ENCODE data around the gene SP6.
A peak's percentile ranks its signal among the peaks of the same experiment; 100 is the strongest.

DNA sequence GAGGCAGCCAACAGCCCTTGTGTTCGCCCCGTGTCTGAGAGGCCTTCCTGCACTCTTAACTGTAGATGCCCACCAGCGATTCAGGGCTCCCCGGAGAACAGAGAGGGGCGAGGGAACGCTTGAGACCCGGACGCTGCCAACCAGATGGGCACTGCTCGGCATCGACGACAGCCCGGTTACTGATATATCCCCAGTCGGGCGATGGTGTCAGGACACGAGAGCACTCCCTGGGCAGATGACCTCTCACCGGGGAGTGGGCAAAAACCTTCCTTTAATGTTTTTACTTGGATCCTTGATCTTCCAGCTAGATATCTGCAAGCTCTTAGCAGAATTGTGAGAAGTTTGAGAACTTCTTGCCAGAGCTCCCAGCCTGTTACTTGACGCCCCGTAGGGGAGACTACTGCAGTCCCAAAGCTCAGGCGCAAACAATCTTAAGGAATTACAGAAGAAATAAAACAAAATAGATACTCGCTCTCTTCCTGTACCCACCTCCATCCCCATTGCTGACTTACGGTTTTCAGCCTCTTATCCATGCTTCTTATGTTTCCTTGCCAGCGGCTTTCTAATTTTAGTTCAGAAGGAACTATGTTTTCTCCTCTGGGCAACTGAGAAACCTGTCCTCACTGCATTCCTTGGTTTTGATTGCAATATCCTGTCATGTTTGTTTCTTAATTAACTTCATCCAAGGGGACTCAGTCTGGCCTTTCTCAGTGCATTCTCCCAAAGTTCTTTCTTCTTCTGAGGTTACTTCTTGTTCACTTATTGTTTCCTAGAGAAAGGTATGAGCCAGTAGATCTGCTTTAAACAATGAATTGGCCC is 45.9 kb upstream of the SP6 start:
- TF ChIP-seq, protein P1, sequence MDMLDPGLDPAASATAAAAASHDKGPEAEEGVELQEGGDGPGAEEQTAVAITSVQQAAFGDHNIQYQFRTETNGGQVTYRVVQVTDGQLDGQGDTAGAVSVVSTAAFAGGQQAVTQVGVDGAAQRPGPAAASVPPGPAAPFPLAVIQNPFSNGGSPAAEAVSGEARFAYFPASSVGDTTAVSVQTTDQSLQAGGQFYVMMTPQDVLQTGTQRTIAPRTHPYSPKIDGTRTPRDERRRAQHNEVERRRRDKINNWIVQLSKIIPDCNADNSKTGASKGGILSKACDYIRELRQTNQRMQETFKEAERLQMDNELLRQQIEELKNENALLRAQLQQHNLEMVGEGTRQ (CRISPR knock-in tag; IDR thresholded peaks at IDR 0.05) = no peak
- TF ChIP-seq ZNF138 (CRISPR knock-in tag; conservative IDR thresholded peaks at IDR 0.05) (no peak), JUN (CRISPR knock-in tag; IDR thresholded peaks at IDR 0.05) (no peak), ESRRA (CRISPR knock-in tag; IDR thresholded peaks at IDR 0.05; ENCODE audit: borderline replicate concordance) (no peak), ZNF232 (CRISPR knock-in tag; IDR thresholded peaks at IDR 0.05) (0 out of 2 replicates have a peak, but pooled peaks have one; percentile 14), FOXK1 (CRISPR knock-in tag; IDR thresholded peaks at IDR 0.05) (no peak), SP1 (CRISPR knock-in tag; conservative IDR thresholded peaks at IDR 0.05) (no peak), IRF2 (CRISPR knock-in tag; IDR thresholded peaks at IDR 0.05; ENCODE audit: borderline replicate concordance, low read depth) (no peak)
- TF ChIP-seq, protein P2, sequence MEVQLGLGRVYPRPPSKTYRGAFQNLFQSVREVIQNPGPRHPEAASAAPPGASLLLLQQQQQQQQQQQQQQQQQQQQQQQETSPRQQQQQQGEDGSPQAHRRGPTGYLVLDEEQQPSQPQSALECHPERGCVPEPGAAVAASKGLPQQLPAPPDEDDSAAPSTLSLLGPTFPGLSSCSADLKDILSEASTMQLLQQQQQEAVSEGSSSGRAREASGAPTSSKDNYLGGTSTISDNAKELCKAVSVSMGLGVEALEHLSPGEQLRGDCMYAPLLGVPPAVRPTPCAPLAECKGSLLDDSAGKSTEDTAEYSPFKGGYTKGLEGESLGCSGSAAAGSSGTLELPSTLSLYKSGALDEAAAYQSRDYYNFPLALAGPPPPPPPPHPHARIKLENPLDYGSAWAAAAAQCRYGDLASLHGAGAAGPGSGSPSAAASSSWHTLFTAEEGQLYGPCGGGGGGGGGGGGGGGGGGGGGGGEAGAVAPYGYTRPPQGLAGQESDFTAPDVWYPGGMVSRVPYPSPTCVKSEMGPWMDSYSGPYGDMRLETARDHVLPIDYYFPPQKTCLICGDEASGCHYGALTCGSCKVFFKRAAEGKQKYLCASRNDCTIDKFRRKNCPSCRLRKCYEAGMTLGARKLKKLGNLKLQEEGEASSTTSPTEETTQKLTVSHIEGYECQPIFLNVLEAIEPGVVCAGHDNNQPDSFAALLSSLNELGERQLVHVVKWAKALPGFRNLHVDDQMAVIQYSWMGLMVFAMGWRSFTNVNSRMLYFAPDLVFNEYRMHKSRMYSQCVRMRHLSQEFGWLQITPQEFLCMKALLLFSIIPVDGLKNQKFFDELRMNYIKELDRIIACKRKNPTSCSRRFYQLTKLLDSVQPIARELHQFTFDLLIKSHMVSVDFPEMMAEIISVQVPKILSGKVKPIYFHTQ (CRISPR knock-in tag; IDR thresholded peaks at IDR 0.05) = no peak
- TF ChIP-seq, protein P3, sequence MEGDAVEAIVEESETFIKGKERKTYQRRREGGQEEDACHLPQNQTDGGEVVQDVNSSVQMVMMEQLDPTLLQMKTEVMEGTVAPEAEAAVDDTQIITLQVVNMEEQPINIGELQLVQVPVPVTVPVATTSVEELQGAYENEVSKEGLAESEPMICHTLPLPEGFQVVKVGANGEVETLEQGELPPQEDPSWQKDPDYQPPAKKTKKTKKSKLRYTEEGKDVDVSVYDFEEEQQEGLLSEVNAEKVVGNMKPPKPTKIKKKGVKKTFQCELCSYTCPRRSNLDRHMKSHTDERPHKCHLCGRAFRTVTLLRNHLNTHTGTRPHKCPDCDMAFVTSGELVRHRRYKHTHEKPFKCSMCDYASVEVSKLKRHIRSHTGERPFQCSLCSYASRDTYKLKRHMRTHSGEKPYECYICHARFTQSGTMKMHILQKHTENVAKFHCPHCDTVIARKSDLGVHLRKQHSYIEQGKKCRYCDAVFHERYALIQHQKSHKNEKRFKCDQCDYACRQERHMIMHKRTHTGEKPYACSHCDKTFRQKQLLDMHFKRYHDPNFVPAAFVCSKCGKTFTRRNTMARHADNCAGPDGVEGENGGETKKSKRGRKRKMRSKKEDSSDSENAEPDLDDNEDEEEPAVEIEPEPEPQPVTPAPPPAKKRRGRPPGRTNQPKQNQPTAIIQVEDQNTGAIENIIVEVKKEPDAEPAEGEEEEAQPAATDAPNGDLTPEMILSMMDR (IDR thresholded peaks at IDR 0.05) = no peak
- TF ChIP-seq, protein P4, sequence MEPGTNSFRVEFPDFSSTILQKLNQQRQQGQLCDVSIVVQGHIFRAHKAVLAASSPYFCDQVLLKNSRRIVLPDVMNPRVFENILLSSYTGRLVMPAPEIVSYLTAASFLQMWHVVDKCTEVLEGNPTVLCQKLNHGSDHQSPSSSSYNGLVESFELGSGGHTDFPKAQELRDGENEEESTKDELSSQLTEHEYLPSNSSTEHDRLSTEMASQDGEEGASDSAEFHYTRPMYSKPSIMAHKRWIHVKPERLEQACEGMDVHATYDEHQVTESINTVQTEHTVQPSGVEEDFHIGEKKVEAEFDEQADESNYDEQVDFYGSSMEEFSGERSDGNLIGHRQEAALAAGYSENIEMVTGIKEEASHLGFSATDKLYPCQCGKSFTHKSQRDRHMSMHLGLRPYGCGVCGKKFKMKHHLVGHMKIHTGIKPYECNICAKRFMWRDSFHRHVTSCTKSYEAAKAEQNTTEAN (CRISPR knock-in tag; IDR thresholded peaks at IDR 0.05) = no peak
- TF ChIP-seq, protein P5, sequence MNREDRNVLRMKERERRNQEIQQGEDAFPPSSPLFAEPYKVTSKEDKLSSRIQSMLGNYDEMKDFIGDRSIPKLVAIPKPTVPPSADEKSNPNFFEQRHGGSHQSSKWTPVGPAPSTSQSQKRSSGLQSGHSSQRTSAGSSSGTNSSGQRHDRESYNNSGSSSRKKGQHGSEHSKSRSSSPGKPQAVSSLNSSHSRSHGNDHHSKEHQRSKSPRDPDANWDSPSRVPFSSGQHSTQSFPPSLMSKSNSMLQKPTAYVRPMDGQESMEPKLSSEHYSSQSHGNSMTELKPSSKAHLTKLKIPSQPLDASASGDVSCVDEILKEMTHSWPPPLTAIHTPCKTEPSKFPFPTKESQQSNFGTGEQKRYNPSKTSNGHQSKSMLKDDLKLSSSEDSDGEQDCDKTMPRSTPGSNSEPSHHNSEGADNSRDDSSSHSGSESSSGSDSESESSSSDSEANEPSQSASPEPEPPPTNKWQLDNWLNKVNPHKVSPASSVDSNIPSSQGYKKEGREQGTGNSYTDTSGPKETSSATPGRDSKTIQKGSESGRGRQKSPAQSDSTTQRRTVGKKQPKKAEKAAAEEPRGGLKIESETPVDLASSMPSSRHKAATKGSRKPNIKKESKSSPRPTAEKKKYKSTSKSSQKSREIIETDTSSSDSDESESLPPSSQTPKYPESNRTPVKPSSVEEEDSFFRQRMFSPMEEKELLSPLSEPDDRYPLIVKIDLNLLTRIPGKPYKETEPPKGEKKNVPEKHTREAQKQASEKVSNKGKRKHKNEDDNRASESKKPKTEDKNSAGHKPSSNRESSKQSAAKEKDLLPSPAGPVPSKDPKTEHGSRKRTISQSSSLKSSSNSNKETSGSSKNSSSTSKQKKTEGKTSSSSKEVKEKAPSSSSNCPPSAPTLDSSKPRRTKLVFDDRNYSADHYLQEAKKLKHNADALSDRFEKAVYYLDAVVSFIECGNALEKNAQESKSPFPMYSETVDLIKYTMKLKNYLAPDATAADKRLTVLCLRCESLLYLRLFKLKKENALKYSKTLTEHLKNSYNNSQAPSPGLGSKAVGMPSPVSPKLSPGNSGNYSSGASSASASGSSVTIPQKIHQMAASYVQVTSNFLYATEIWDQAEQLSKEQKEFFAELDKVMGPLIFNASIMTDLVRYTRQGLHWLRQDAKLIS (CRISPR knock-in tag; IDR thresholded peaks at IDR 0.05; ENCODE audit: borderline replicate concordance) = no peak
- TF ChIP-seq, protein P6, sequence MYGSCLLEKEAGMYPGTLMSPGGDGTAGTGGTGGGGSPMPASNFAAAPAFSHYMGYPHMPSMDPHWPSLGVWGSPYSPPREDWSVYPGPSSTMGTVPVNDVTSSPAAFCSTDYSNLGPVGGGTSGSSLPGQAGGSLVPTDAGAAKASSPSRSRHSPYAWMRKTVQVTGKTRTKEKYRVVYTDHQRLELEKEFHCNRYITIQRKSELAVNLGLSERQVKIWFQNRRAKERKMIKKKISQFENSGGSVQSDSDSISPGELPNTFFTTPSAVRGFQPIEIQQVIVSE (CRISPR knock-in tag; IDR thresholded peaks at IDR 0.05; ENCODE audit: borderline replicate concordance) = no peak
- TF ChIP-seq, protein P7, sequence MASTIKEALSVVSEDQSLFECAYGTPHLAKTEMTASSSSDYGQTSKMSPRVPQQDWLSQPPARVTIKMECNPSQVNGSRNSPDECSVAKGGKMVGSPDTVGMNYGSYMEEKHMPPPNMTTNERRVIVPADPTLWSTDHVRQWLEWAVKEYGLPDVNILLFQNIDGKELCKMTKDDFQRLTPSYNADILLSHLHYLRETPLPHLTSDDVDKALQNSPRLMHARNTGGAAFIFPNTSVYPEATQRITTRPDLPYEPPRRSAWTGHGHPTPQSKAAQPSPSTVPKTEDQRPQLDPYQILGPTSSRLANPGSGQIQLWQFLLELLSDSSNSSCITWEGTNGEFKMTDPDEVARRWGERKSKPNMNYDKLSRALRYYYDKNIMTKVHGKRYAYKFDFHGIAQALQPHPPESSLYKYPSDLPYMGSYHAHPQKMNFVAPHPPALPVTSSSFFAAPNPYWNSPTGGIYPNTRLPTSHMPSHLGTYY (CRISPR knock-in tag; IDR thresholded peaks at IDR 0.05) = no peak

Data from WTC11 (cell line).